Choroid plexus epithelial cell (primary cell): ENCODE data around the gene TGM1.

Experiments
- DNase-seq: peaks from one replicate; pipeline ENCODE4 v3.0.0-alpha.2; 2010; ENCODE audit warnings: low read depth
- H3K4me3 ChIP-seq: 2 replicates; pipeline ENCODE4 v1.5.1; 2011; ENCODE audit warnings: low read depth, mild to moderate bottlenecking, control low read depth, low read length, moderate library complexity
- CTCF ChIP-seq: conservative IDR thresholded peaks from 2 replicates; pipeline ENCODE4 v1.5.1; 2011; ENCODE audit warnings: low read depth, mild to moderate bottlenecking, control low read depth, inconsistent platforms, low read length, moderate library complexity

The TGM1 gene

GRCh38 chr14:24264298-24264697 is 1.3 kb upstream of the TGM1 start:
- H3K4me3 ChIP-seq, result no peak overlapping the region
- DNase-seq, result no peak
- no peak for TF ChIP-seq CTCF

- TF ChIP-seq CTCF, result no peak
- no peak overlapping the region for H3K4me3 ChIP-seq
- no peak for DNase-seq
Measured at GRCh38 chr14:24263848-24264247, 871 bp upstream of the TGM1 start.

DNA sequence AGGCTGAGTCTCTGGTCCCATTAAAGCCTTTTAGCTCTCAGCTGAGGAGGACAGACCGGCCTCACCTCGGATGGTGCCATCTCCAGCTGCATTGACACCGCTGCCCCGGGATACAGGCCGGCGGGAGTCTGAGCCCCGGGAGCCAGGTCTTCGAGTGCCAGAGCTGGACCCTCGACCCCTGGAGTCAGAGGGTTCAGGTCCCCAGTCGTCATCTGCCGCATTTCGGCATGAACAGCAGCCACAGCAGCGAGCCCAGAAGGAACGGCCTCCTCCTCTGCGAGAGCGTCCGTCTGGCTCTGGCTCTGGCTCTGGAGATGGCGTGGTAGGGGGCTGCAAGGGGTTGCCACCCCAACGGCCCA is 1.0 kb downstream of the TGM1 start:
- no peak overlapping the region for H3K4me3 ChIP-seq
- no peak for TF ChIP-seq CTCF
- DNase-seq, result no peak

DNA sequence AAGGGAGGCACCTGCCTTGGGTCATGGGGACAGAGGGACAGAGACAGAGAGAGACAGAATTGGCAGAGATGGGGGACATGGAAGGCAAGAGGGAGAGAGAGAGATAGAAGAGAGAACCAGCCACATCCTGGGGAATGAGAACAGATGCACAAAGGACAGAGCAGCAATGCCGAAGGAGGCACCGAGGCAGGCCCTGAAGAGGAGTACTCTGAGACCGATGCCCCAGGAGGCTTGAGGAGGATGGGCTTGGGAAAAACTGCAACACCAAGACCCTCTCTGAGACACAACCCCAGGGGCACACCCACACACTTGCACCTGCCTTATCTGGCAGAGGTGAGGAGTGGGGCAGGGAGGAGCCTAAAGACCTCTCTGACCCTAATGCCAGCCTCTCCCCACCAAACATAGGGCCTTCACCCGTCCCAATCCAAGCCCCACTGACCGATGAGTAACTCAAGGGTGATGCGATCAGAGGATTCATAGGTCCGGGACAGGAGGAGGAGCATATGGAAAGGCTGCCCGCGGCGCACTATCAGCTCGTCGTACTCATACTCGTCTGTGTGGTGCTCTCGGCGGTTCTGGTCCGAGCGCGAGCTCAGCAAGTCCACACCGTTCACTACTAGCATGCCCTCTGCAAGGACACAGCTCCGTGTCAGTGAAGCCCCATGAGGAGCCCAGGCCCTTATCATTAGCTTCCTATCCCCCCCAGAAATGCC is 1.6 kb downstream of the TGM1 start:
- H3K4me3 ChIP-seq, result no peak overlapping the region
- DNase-seq, result no peak
- TF ChIP-seq CTCF, result no peak

DNA sequence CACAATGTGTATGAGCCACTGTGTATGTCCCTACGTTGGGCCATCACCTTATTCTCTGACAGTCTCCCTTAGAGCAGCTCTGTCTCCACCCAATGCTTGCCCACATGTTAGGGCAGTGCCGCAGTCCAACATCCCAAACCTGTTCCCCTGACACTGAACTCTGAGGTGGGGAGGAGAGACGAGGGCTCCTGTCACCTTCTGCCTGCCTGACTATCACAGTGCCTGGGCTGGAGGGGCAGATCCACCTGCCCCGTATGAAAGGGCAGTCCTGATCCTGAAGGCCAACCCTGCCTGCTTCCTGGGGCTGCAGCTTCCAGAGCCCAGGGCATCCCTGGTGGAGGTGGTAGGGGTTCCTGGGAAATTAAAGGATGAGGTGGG is 2.2 kb downstream of the TGM1 start:
- no peak for TF ChIP-seq CTCF
- no peak for DNase-seq
- H3K4me3 ChIP-seq, result no peak overlapping the region

DNA sequence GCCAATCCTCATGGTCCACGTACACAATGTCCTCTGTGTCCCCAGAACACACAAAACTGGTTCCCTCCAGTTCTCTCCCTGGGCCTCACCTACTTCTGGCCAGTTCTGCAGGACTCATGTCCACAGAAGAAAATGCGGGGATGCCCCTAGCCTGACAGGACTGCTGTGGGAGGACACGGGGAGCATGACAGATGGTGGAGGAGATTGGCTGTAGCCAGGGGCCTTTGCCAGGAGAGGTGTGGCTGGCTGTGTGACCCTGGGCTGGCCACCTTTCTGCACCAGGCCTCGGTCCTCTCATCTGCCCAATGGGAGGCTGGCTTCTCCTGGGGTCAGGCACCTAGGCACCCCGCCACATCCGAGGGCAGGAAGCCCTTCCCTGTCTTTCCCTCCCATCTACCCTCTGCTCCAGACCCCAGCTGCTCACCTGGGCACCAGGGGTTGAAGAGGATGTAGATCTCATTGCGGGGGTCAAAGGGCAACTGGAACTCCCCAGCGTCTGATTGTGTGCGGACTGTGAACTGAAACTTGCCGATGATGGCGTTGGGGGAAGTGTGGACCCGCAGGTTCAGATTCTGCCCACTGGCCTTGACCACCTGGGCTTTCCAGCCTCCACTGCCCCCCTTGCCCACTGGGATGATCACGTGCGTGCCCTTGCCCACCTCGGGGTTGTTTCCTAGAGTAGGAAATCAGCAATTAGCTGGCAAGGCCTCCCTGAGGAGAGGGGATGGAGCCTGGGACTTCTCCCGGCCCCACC is 2.8 kb downstream of the TGM1 start:
- H3K4me3 ChIP-seq, result no peak overlapping the region
- DNase-seq, result no peak

More for the DNA sequence above, 2.8 kb downstream of the TGM1 start:
- no peak for TF ChIP-seq CTCF
